ENCODE measurements around the gene TNKS1BP1. TPM values are rescaled to one million over a fixed set of nuclear protein-coding genes. Genes with fewer than 3 reads are reported as not detected.

TNKS1BP1 gene
- total and polyA plus RNA-seq, 2 of the 8 experiments (the other 6 are each of a cell fraction or from before 2014, with no cell fraction given) = 50.0 to 122 TPM

Other genes starting within 250 kb of the TNKS1BP1 start
- 1.1 and 1.4 TPM in 2 replicates for gene LRRC55, start 143.0 kb downstream of the TNKS1BP1 start, total RNA-seq (2021; fragmentation: NEBNext Ultra II Directional; extraction: Animal tissue kit (Norgen Biotek cat#: 25700))
- 0.62 and 0.64 TPM in 2 replicates for gene LRRC55, start 143.0 kb downstream of the TNKS1BP1 start, polyA plus RNA-seq (2011; rRNA removed)
- 0.13 TPM in 1 of 2 replicates, not detected in the other for gene APLNR, start 87.7 kb downstream of the TNKS1BP1 start, total RNA-seq (2021; fragmentation: NEBNext Ultra II Directional; extraction: Animal tissue kit (Norgen Biotek cat#: 25700))
- gene APLNR, start 87.7 kb downstream of the TNKS1BP1 start, polyA plus RNA-seq (2011; rRNA removed) = 0.66 and 0.80 TPM in 2 replicates
- 259 and 261 TPM in 2 replicates for gene SSRP1, start 10.9 kb upstream of the TNKS1BP1 start, total RNA-seq (2021; fragmentation: NEBNext Ultra II Directional; extraction: Animal tissue kit (Norgen Biotek cat#: 25700))
- 281 and 364 TPM in 2 replicates for gene SSRP1, start 10.9 kb upstream of the TNKS1BP1 start, polyA plus RNA-seq (2011; rRNA removed)
- gene P2RX3, start 13.4 kb upstream of the TNKS1BP1 start, total RNA-seq (2021; fragmentation: NEBNext Ultra II Directional; extraction: Animal tissue kit (Norgen Biotek cat#: 25700)) = 0.29 and 0.47 TPM in 2 replicates
- 0.45 and 1.1 TPM in 2 replicates for gene P2RX3, start 13.4 kb upstream of the TNKS1BP1 start, polyA plus RNA-seq (2011; rRNA removed)
- gene PRG3, start 56.2 kb upstream of the TNKS1BP1 start, total RNA-seq (2021; fragmentation: NEBNext Ultra II Directional; extraction: Animal tissue kit (Norgen Biotek cat#: 25700)) = not detected in 2 replicates
- gene PRG3, start 56.2 kb upstream of the TNKS1BP1 start, polyA plus RNA-seq (2011; rRNA removed) = not detected in 2 replicates
- not detected in 2 replicates for gene PRG2, start 65.7 kb upstream of the TNKS1BP1 start, total RNA-seq (2021; fragmentation: NEBNext Ultra II Directional; extraction: Animal tissue kit (Norgen Biotek cat#: 25700))
- gene PRG2, start 65.7 kb upstream of the TNKS1BP1 start, polyA plus RNA-seq (2011; rRNA removed) = 0.32 and 0.61 TPM in 2 replicates
- gene SLC43A3, start 102.2 kb upstream of the TNKS1BP1 start, total RNA-seq (2021; fragmentation: NEBNext Ultra II Directional; extraction: Animal tissue kit (Norgen Biotek cat#: 25700)) = 31.8 and 32.5 TPM in 2 replicates
- 61.1 and 67.8 TPM in 2 replicates for gene SLC43A3, start 102.2 kb upstream of the TNKS1BP1 start, polyA plus RNA-seq (2011; rRNA removed)
- 23.7 and 24.4 TPM in 2 replicates for gene RTN4RL2, start 135.6 kb upstream of the TNKS1BP1 start, total RNA-seq (2021; fragmentation: NEBNext Ultra II Directional; extraction: Animal tissue kit (Norgen Biotek cat#: 25700))
- 11.4 and 17.3 TPM in 2 replicates for gene RTN4RL2, start 135.6 kb upstream of the TNKS1BP1 start, polyA plus RNA-seq (2011; rRNA removed)
- 30.1 and 34.5 TPM in 2 replicates for gene SLC43A1, start 190.8 kb upstream of the TNKS1BP1 start, total RNA-seq (2021; fragmentation: NEBNext Ultra II Directional; extraction: Animal tissue kit (Norgen Biotek cat#: 25700))
- 58.0 and 79.5 TPM in 2 replicates for gene SLC43A1, start 190.8 kb upstream of the TNKS1BP1 start, polyA plus RNA-seq (2011; rRNA removed)
- 109 and 117 TPM in 2 replicates for gene TIMM10, start 205.8 kb upstream of the TNKS1BP1 start, total RNA-seq (2021; fragmentation: NEBNext Ultra II Directional; extraction: Animal tissue kit (Norgen Biotek cat#: 25700))
- 208 and 227 TPM in 2 replicates for gene TIMM10, start 205.8 kb upstream of the TNKS1BP1 start, polyA plus RNA-seq (2011; rRNA removed)
- gene SMTNL1, start 212.6 kb upstream of the TNKS1BP1 start, total RNA-seq (2021; fragmentation: NEBNext Ultra II Directional; extraction: Animal tissue kit (Norgen Biotek cat#: 25700)) = not detected in 2 replicates
- 0.13 and 0.18 TPM in 2 replicates for gene SMTNL1, start 212.6 kb upstream of the TNKS1BP1 start, polyA plus RNA-seq (2011; rRNA removed)
- gene UBE2L6, start 242.7 kb upstream of the TNKS1BP1 start, total RNA-seq (2021; fragmentation: NEBNext Ultra II Directional; extraction: Animal tissue kit (Norgen Biotek cat#: 25700)) = 67.8 and 68.1 TPM in 2 replicates
- 89.2 and 94.8 TPM in 2 replicates for gene UBE2L6, start 242.7 kb upstream of the TNKS1BP1 start, polyA plus RNA-seq (2011; rRNA removed)